K562 (cell line): ENCODE data around the gene TMEM123.

Source experiments
- BRD9 ChIP-seq: fragments of 450-650 bp; IDR thresholded peaks from 2 replicates; pipeline ENCODE4 v1.6.1; 2018; ENCODE audit warnings: low read depth; ENCODE audit not compliant: partially characterized antibody
- CTCF ChIP-seq, 3 experiments: IDR thresholded peaks in 2 of 3; conservative IDR thresholded peaks in 1 of 3; 2 replicates each; pipeline ENCODE4 v1.5.1; 2011 to 2012; ENCODE audit warnings: low read length in 3 of 3, mild to moderate bottlenecking in 3 of 3, control low read depth in 2 of 3, improper control_type of control experiment in 1 of 3, inconsistent platforms in 1 of 3, low read depth in 1 of 3, mixed read lengths in 1 of 3, moderate library complexity in 1 of 3; ENCODE audit not compliant: insufficient read depth in 2 of 3
- GABPB2 ChIP-seq: fragments of 250-450 bp; sonication (Bioruptor Pico); conservative IDR thresholded peaks from 2 replicates; pipeline ENCODE4 v1.5.1; 2021; ENCODE audit warnings: mild to moderate bottlenecking
- HMGXB4 ChIP-seq: sonication (generic); formaldehyde crosslinking; IDR thresholded peaks from 2 replicates; pipeline ENCODE4 v1.8.1; 2023; ENCODE audit warnings: mild to moderate bottlenecking, missing genetic modification reagents
- IRF9 ChIP-seq: fragments of 450-650 bp; IDR thresholded peaks from 2 replicates; pipeline ENCODE4 v1.6.1; 2016; ENCODE audit warnings: missing biosample characterization, missing genetic modification characterization
- MAFK ChIP-seq: IDR thresholded peaks from 2 replicates; pipeline ENCODE4 v1.6.1; 2011; ENCODE audit warnings: low read length, improper control_type of control experiment
- PHF8 ChIP-seq: fragments of 200-600 bp; sonication (generic); IDR thresholded peaks from 2 replicates; pipeline ENCODE4 v1.6.1; 2012; ENCODE audit warnings: mixed run types, mild to moderate bottlenecking, inconsistent platforms, low read length, moderate library complexity, borderline replicate concordance
- POLR2A ChIP-seq: fragments of 450-650 bp; conservative IDR thresholded peaks from 2 replicates; pipeline ENCODE4 v1.6.1; 2016

DNA sequence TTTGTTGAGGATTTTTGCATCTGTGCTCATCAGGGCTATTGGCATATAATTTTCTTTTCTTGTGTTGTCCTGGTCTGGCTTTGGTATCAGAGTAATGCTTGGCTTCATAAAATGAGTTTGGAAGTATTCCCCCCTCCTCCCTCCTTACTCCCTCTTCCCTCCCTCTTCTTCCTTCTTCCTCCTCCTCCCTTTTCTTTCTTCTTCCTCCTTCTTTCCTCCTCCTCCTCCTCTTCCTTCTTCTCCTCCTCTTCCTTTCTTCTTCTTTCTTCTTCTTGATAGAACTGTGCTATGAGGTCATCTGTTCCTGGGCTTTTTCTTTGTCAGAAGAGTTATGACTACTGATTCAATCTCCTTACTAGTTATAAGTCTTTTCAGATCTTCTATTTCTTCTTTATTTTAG is 95.4 kb downstream of the TMEM123 start:
- TF ChIP-seq IRF9: no peak
- no peak for TF ChIP-seq HMGXB4 (CRISPR knock-in tag)
- TF ChIP-seq CTCF (IDR thresholded peaks at IDR 0.05 in 2 of 3, conservative IDR thresholded peaks at IDR 0.05 in 1 of 3; ENCODE audit: insufficient read depth in 2 of 3, low read depth in 1 of 3, low read length in 3 of 3): no peak
- no peak for TF ChIP-seq BRD9
- no peak for TF ChIP-seq GABPB2
- no peak for TF ChIP-seq PHF8
- no peak for TF ChIP-seq POLR2A
- TF ChIP-seq MAFK: no peak
